ENCODE measurements around the gene ZNF346. TPM values are rescaled to one million over a fixed set of nuclear protein-coding genes. Genes with fewer than 3 reads are reported as not detected.

ZNF346 gene
- total and polyA plus RNA-seq, 2 of the 13 experiments (the other 11 are each of a cell fraction or from before 2014, with no cell fraction given), result 8.6 to 19.4 TPM

DNA sequence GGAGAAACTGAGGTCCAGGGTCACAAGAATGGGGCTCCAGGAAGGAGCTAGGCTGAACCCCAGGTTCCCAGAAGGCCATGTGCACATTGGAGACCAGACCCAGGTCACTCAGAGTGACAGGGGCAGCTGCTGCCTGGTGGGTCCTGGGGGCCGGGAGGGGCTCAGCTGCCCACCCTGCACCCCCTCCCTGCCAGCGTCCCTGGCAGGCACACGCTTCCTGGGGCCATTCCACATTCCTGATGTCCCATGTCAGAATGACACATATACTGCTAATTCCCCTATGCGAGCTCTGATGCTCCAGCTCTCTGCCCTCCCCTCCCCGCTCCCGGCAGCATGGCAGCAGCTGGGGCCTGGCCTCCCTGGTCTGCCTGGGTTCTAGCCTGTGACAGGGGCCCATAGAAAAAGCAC lies 78.2 kb downstream of the ZNF346 start (continued):
- TF ChIP-seq ZNF616 (CRISPR knock-in tag; IDR thresholded peaks at IDR 0.05; ENCODE audit: low read depth) (no peak), CENPT (CRISPR knock-in tag; IDR thresholded peaks at IDR 0.05; ENCODE audit: low read depth) (no peak), DR1 (CRISPR knock-in tag; IDR thresholded peaks at IDR 0.05) (no peak), ZNF569 (CRISPR knock-in tag; IDR thresholded peaks at IDR 0.05; ENCODE audit: borderline replicate concordance) (no peak), CBFB (CRISPR knock-in tag; IDR thresholded peaks at IDR 0.05) (no peak), POLR2AphosphoS2 (IDR thresholded peaks at IDR 0.05; ENCODE audit: low read depth, low read length) (no peak), TCF7 (IDR thresholded peaks at IDR 0.05; ENCODE audit: low read depth) (no peak), HOXA9 (CRISPR knock-in tag; IDR thresholded peaks at IDR 0.05; ENCODE audit: borderline replicate concordance) (no peak), MEIS2 (CRISPR knock-in tag; IDR thresholded peaks at IDR 0.05) (no peak), HNF4A (CRISPR knock-in tag; IDR thresholded peaks at IDR 0.05) (no peak), NFIC (IDR thresholded peaks at IDR 0.05; ENCODE audit: low read length) (no peak), ZNF776 (CRISPR knock-in tag; IDR thresholded peaks at IDR 0.05) (no peak), ZFP36L2 (CRISPR knock-in tag; IDR thresholded peaks at IDR 0.05) (no peak), HOXA5 (CRISPR knock-in tag; IDR thresholded peaks at IDR 0.05) (no peak), SAP130 (CRISPR knock-in tag; IDR thresholded peaks at IDR 0.05; ENCODE audit: low read depth) (no peak), HNRNPL (IDR thresholded peaks at IDR 0.05; ENCODE audit: low read depth, low read length) (0 out of 2 replicates have a peak, but pooled peaks have one; percentile 57), REPIN1 (CRISPR knock-in tag; IDR thresholded peaks at IDR 0.05; ENCODE audit: borderline replicate concordance, low read depth) (peak; percentile 67), BRD4 (CRISPR knock-in tag; IDR thresholded peaks at IDR 0.05) (0 out of 2 replicates have a peak, but pooled peaks have one; percentile 30), RBFOX2 (IDR thresholded peaks at IDR 0.05; ENCODE audit: low read depth, low read length) (peak; percentile 49; the same call in 1 of the 2 replicates), ZNF256 (CRISPR knock-in tag; conservative IDR thresholded peaks at IDR 0.05) (0 out of 2 replicates have a peak, but pooled peaks have one; percentile 57)
- TF ChIP-seq, protein P1, sequence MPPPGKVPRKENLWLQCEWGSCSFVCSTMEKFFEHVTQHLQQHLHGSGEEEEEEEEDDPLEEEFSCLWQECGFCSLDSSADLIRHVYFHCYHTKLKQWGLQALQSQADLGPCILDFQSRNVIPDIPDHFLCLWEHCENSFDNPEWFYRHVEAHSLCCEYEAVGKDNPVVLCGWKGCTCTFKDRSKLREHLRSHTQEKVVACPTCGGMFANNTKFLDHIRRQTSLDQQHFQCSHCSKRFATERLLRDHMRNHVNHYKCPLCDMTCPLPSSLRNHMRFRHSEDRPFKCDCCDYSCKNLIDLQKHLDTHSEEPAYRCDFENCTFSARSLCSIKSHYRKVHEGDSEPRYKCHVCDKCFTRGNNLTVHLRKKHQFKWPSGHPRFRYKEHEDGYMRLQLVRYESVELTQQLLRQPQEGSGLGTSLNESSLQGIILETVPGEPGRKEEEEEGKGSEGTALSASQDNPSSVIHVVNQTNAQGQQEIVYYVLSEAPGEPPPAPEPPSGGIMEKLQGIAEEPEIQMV (CRISPR knock-in tag; IDR thresholded peaks at IDR 0.05; ENCODE audit: low read depth), result no peak
- TF ChIP-seq, protein P2, sequence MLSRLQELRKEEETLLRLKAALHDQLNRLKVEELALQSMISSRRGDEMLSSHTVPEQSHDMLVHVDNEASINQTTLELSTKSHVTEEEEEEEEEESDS (CRISPR knock-in tag; IDR thresholded peaks at IDR 0.05; ENCODE audit: borderline replicate concordance), result no peak
- TF ChIP-seq, protein P3, sequence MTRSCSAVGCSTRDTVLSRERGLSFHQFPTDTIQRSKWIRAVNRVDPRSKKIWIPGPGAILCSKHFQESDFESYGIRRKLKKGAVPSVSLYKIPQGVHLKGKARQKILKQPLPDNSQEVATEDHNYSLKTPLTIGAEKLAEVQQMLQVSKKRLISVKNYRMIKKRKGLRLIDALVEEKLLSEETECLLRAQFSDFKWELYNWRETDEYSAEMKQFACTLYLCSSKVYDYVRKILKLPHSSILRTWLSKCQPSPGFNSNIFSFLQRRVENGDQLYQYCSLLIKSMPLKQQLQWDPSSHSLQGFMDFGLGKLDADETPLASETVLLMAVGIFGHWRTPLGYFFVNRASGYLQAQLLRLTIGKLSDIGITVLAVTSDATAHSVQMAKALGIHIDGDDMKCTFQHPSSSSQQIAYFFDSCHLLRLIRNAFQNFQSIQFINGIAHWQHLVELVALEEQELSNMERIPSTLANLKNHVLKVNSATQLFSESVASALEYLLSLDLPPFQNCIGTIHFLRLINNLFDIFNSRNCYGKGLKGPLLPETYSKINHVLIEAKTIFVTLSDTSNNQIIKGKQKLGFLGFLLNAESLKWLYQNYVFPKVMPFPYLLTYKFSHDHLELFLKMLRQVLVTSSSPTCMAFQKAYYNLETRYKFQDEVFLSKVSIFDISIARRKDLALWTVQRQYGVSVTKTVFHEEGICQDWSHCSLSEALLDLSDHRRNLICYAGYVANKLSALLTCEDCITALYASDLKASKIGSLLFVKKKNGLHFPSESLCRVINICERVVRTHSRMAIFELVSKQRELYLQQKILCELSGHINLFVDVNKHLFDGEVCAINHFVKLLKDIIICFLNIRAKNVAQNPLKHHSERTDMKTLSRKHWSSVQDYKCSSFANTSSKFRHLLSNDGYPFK (CRISPR knock-in tag; IDR thresholded peaks at IDR 0.05; ENCODE audit: borderline replicate concordance), result peak; percentile 30; the same call in 1 of the 2 replicates
- TF ChIP-seq, protein P4, sequence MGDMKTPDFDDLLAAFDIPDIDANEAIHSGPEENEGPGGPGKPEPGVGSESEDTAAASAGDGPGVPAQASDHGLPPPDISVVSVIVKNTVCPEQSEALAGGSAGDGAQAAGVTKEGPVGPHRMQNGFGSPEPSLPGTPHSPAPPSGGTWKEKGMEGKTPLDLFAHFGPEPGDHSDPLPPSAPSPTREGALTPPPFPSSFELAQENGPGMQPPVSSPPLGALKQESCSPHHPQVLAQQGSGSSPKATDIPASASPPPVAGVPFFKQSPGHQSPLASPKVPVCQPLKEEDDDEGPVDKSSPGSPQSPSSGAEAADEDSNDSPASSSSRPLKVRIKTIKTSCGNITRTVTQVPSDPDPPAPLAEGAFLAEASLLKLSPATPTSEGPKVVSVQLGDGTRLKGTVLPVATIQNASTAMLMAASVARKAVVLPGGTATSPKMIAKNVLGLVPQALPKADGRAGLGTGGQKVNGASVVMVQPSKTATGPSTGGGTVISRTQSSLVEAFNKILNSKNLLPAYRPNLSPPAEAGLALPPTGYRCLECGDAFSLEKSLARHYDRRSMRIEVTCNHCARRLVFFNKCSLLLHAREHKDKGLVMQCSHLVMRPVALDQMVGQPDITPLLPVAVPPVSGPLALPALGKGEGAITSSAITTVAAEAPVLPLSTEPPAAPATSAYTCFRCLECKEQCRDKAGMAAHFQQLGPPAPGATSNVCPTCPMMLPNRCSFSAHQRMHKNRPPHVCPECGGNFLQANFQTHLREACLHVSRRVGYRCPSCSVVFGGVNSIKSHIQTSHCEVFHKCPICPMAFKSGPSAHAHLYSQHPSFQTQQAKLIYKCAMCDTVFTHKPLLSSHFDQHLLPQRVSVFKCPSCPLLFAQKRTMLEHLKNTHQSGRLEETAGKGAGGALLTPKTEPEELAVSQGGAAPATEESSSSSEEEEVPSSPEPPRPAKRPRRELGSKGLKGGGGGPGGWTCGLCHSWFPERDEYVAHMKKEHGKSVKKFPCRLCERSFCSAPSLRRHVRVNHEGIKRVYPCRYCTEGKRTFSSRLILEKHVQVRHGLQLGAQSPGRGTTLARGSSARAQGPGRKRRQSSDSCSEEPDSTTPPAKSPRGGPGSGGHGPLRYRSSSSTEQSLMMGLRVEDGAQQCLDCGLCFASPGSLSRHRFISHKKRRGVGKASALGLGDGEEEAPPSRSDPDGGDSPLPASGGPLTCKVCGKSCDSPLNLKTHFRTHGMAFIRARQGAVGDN (CRISPR knock-in tag; IDR thresholded peaks at IDR 0.05), result peak; percentile 43; the same call in 1 of the 2 replicates
